Astrocyte of the spinal cord (primary cell): Measurements from ENCODE around the gene CNTN5.

Experiments
- DNase-seq: peaks from one replicate; pipeline ENCODE4 v3.0.0; 2011; ENCODE audit warnings: low read depth, low spot score
- H3K4me3 ChIP-seq: 2 replicates; pipeline ENCODE4 v1.5.1; 2011; ENCODE audit warnings: low read depth, mild to moderate bottlenecking, low read length, moderate library complexity
- in situ Hi-C: cut with HindIII; loops from 2 replicates; pipeline ENCODE4 v1.10.0; 2017; ENCODE audit warnings: low sequenced_read_pairs
- TF ChIP-seq, protein P1 (sequence below): IDR thresholded peaks from 2 replicates; pipeline ENCODE4 v1.5.1; 2012; ENCODE audit warnings: low read depth, mild to moderate bottlenecking, low read length, inconsistent platforms

The CNTN5 gene

DNA sequence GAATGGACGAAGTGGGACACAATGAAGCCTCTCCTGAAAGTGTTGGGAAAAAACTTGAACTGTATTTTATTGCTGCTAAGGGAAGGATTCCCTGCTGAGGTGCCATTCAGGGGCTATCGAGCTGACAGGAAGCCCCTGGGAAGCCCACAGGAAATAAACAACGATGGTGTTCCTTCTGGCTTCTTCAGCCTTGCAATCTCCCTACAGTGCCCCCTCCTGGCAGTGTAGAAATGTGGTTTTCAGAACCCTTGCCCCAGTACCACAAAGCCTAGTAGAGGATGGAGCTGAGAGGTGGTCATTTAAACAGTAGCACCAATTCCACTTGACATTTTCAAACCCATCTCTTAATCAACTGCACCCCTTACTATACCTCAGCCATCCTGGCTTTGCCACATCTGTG lies 989.6 kb downstream of the CNTN5 start:
- no peak overlapping the region for H3K4me3 ChIP-seq
- no peak for DNase-seq
- in situ Hi-C loops, result no loop called here
- TF ChIP-seq, protein P1, sequence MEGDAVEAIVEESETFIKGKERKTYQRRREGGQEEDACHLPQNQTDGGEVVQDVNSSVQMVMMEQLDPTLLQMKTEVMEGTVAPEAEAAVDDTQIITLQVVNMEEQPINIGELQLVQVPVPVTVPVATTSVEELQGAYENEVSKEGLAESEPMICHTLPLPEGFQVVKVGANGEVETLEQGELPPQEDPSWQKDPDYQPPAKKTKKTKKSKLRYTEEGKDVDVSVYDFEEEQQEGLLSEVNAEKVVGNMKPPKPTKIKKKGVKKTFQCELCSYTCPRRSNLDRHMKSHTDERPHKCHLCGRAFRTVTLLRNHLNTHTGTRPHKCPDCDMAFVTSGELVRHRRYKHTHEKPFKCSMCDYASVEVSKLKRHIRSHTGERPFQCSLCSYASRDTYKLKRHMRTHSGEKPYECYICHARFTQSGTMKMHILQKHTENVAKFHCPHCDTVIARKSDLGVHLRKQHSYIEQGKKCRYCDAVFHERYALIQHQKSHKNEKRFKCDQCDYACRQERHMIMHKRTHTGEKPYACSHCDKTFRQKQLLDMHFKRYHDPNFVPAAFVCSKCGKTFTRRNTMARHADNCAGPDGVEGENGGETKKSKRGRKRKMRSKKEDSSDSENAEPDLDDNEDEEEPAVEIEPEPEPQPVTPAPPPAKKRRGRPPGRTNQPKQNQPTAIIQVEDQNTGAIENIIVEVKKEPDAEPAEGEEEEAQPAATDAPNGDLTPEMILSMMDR, result no peak

- in situ Hi-C loops, result no loop called here
- no peak for DNase-seq
- no peak overlapping the region for H3K4me3 ChIP-seq
- TF ChIP-seq, protein P1, result no peak
Measured at GRCh38 chr11:100011697-100012096, 990.9 kb downstream of the CNTN5 start.

DNA sequence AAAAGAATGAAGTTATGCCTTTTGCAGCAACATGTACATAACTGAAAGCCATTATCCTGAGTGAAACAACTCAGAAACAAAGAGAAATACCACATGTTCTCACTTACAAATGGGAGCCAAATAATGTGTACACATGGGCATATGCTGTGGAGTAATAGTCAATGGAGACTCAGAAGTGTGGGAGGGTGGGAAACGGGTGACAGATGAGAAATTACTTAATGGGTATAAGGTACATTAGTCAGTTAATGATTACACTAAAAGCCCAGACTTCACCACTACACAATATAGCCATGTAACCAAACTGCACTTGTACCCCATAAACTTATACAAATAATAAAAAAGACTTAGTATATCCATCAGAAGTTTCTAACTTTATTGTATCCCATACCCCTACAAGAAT lies 992.3 kb downstream of the CNTN5 start:
- DNase-seq, result no peak
- in situ Hi-C loops, result no loop called here
- TF ChIP-seq, protein P1, result no peak
- no peak overlapping the region for H3K4me3 ChIP-seq

DNA sequence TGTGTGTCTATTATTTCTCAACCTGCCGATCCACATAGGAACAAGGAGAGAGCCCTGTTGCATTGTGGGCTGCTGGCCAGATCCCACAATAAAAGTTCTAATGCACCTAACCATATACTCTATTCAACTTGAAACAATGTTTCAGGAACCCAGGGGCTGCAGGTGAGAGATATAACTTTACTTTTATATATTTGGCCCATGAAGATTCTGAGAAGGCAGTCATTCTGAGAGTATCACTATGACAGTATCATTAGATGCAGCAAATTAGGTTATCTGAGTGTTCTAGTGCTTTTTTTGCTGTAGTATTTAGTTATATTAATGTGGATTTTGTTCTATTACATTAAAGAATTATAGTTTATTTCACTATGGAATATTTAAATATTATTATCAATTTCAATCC lies 1011.2 kb downstream of the CNTN5 start:
- no peak for DNase-seq
- in situ Hi-C loops, result no loop called here
- TF ChIP-seq, protein P1, result no peak

DNA sequence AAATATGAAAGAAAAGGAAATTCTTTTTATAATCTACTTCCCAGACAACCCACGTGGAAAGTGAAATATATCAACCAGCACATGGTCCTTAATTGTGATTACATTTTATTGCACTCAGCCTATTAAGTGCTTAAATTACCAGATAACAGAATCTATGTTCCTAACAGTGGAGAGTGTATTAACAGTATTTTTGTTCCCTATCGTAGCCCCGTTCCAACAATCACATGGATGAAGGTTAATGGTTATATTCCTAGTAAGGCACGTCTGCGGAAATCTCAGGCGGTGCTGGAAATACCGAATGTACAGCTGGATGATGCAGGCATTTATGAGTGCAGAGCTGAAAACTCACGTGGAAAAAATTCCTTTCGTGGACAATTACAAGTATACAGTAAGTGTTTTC lies 1040.3 kb downstream of the CNTN5 start:
- TF ChIP-seq, protein P1, result no peak
- DNase-seq, result no peak
- no peak overlapping the region for H3K4me3 ChIP-seq
- in situ Hi-C loops, result no loop called here

More for the DNA sequence above, 1011.2 kb downstream of the CNTN5 start:
- H3K4me3 ChIP-seq, result no peak overlapping the region

- H3K4me3 ChIP-seq, result no peak overlapping the region
- TF ChIP-seq, protein P1, result no peak
- no peak for DNase-seq
- in situ Hi-C loops, result no loop called here
Measured at GRCh38 chr11:100066399-100066798, 1045.7 kb downstream of the CNTN5 start.

DNA sequence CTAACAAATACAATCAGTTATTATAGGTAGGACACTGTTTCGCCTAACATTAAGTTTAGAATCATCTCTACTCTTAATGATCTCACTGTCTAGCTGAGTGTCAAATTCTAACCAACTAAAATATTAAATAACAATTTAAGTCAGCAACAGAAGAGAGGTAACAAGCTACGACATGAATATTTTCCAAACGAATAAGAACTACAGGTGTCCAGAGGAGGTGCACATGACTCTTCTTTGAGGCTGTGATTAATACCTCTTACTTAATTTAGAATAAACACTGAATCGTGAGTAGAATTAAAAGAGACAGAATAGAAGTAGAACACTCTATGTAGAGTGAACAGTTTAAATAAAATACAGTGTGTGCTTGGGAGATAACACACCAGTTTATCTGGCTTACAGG lies 1047.4 kb downstream of the CNTN5 start:
- DNase-seq, result no peak
- in situ Hi-C loops, result no loop called here
- TF ChIP-seq, protein P1, result no peak
- no peak overlapping the region for H3K4me3 ChIP-seq
